PC-9 (cell line): ENCODE measurements around the gene KLHL10. TPM values are rescaled to one million over a fixed set of nuclear protein-coding genes. Genes with fewer than 3 reads are reported as not detected.
"Not testable (repeated sequence)": the region's sequence is repeated elsewhere in the genome, so short reads cannot be mapped to it uniquely, and the experiment has no call there.

Source experiments
- BruUV-seq: library from RNA; stranded (reverse); fragments of 400-500 nt; replicated peaks from 2 replicates; lab custom pipeline; 2021; lab: Mats Ljungman, UMichigan
- CTCF ChIA-PET: fragments of 300-600 bp; sonication (Branson Sonifier 250); formaldehyde crosslinking; loops from one replicate; lab custom pipeline; 2022; ENCODE audit warnings: antibody characterized with exemption; lab: Charles Lee
- POLR2A ChIA-PET: fragments of 300-600 bp; sonication (Branson Sonifier 250); formaldehyde crosslinking; loops from one replicate; lab custom pipeline; 2022; ENCODE audit warnings: antibody characterized with exemption; ENCODE audit not compliant: unreplicated experiment; lab: Charles Lee
- DNase-seq, 2 experiments: peaks; one replicate each; pipeline versions ENCODE4 v3.0.0 to v3.0.0-alpha.2; 2015 to 2022; ENCODE audit warnings: mixed read lengths in 1 of 2
- H2AFZ ChIP-seq: fragments of 200-600 bp; sonication (generic); 2 replicates; pipeline ENCODE4 v1.8.1; 2017; ENCODE audit warnings: antibody characterized with exemption
- H3F3A ChIP-seq: fragments of 200-600 bp; sonication (generic); 2 replicates; pipeline ENCODE4 v1.8.1; 2017; ENCODE audit warnings: antibody characterized with exemption, mild to moderate bottlenecking, low read depth; ENCODE audit not compliant: insufficient read depth
- H3K27ac ChIP-seq: fragments of 200-600 bp; sonication (generic); 2 replicates; pipeline ENCODE4 v1.6.1; 2016; ENCODE audit warnings: mixed run types
- H3K27me3 ChIP-seq: fragments of 200-600 bp; sonication (generic); 2 replicates; pipeline ENCODE4 v1.6.1; 2016; ENCODE audit warnings: low read depth, mixed run types; ENCODE audit not compliant: insufficient read depth
- H3K36me3 ChIP-seq: fragments of 200-600 bp; sonication (generic); 2 replicates; pipeline ENCODE4 v1.6.1; 2016; ENCODE audit warnings: low read depth, mixed run types
- H3K4me1 ChIP-seq: fragments of 200-600 bp; sonication (generic); replicated peaks from 2 replicates; pipeline ENCODE4 v1.6.1; 2016; ENCODE audit warnings: mixed run types; ENCODE audit not compliant: insufficient read depth
- H3K4me2 ChIP-seq: fragments of 200-600 bp; sonication (generic); 2 replicates; pipeline ENCODE4 v1.6.1; 2017; ENCODE audit warnings: mixed run types
- H3K4me3 ChIP-seq: fragments of 200-600 bp; sonication (generic); 2 replicates; pipeline ENCODE4 v1.6.1; 2016; ENCODE audit warnings: mixed run types
- H3K79me2 ChIP-seq: fragments of 200-600 bp; sonication (generic); 2 replicates; pipeline ENCODE4 v1.6.1; 2017; ENCODE audit warnings: low read depth, mixed run types
- H3K9me2 ChIP-seq: fragments of 200-600 bp; sonication (generic); 2 replicates; pipeline ENCODE4 v1.8.1; 2017; ENCODE audit warnings: mild to moderate bottlenecking; ENCODE audit not compliant: insufficient read depth
- H3K9me3 ChIP-seq: fragments of 200-600 bp; sonication (generic); 2 replicates; pipeline ENCODE4 v1.8.1; 2016; ENCODE audit warnings: low read depth; ENCODE audit not compliant: insufficient read depth
- H4K20me1 ChIP-seq: fragments of 200-600 bp; sonication (generic); 2 replicates; pipeline ENCODE4 v1.8.1; 2017; ENCODE audit not compliant: insufficient read depth
- EZH2 ChIP-seq: fragments of 200-600 bp; sonication (generic); IDR thresholded peaks from 2 replicates; pipeline ENCODE4 v1.8.0; 2017; ENCODE audit warnings: antibody characterized with exemption, low read depth
- intact Hi-C: fragments of 100-400 bp; cut with micrococcal nuclease; formaldehyde crosslinking; loops from one replicate; pipeline ENCODE4 v1.10.0; 2022; ENCODE audit not compliant: unreplicated experiment
- total RNA-seq: library from RNA; stranded (reverse); gene quantifications from 2 replicates; pipeline ENCODE4 v1.2.3, GENCODE V29; 2021
- TF ChIP-seq, protein P1 (sequence below): fragments of 200-600 bp; sonication (generic); conservative IDR thresholded peaks from 2 replicates; pipeline ENCODE4 v1.6.1; 2017; ENCODE audit warnings: mixed run types, antibody characterized with exemption, mild to moderate bottlenecking, moderate library complexity

The KLHL10 gene
- total RNA-seq, 1 experiment from 2014 or later: not detected

- CTCF ChIA-PET, H3K4me3 ChIP-seq, H3K9me2 ChIP-seq, POLR2A ChIA-PET, H3K9me3 ChIP-seq, H4K20me1 ChIP-seq, DNase-seq, BruUV-seq, H3K27ac ChIP-seq, intact Hi-C loops, H3K79me2 ChIP-seq, H3K36me3 ChIP-seq, H3K27me3 ChIP-seq, H3F3A ChIP-seq, H3K4me1 ChIP-seq, H3K4me2 ChIP-seq, H2AFZ ChIP-seq: not testable (repeated sequence)
Observed at GRCh38 chr17:41840781-41841180, 3.2 kb downstream of the KLHL10 start.

DNA sequence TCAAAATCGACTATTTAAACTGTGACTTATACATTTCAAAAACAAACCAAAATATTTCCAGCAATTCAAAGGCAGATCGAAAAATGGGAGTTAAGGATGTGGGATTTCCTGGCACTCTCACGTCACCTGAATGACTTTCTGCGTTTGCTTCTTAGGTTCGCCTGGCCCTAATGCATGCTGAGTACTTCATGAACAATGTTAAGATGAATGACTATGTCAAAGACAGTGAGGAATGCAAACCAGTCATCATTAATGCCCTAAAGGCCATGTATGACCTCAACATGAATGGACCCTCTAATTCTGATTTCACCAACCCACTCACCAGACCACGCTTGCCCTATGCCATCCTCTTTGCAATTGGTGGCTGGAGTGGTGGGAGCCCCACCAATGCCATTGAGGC lies 7.3 kb downstream of the KLHL10 start:
- no peak for DNase-seq
- H3K9me3 ChIP-seq: no peaks in the 10 kb centered on the region
- no peaks in the 10 kb centered on the region for H3K36me3 ChIP-seq
- TF ChIP-seq, protein P1, sequence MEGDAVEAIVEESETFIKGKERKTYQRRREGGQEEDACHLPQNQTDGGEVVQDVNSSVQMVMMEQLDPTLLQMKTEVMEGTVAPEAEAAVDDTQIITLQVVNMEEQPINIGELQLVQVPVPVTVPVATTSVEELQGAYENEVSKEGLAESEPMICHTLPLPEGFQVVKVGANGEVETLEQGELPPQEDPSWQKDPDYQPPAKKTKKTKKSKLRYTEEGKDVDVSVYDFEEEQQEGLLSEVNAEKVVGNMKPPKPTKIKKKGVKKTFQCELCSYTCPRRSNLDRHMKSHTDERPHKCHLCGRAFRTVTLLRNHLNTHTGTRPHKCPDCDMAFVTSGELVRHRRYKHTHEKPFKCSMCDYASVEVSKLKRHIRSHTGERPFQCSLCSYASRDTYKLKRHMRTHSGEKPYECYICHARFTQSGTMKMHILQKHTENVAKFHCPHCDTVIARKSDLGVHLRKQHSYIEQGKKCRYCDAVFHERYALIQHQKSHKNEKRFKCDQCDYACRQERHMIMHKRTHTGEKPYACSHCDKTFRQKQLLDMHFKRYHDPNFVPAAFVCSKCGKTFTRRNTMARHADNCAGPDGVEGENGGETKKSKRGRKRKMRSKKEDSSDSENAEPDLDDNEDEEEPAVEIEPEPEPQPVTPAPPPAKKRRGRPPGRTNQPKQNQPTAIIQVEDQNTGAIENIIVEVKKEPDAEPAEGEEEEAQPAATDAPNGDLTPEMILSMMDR: no peak
- TF ChIP-seq EZH2: no peak
- H3K4me2 ChIP-seq: no peak overlapping the region
- no peak overlapping the region for H3K27ac ChIP-seq
- no peaks in the 10 kb centered on the region for H3K4me1 ChIP-seq
- peaks cover 12% of the 10 kb centered on the region; the same call in 1 of the 2 replicates for H3K79me2 ChIP-seq
- peaks cover 20% of the 10 kb centered on the region for H4K20me1 ChIP-seq
- no peak overlapping the region for H2AFZ ChIP-seq
- intact Hi-C loops: no loop called here
- H3K4me3 ChIP-seq: no peak overlapping the region
- POLR2A ChIA-PET: no interaction called here
- no peaks in the 10 kb centered on the region for H3K27me3 ChIP-seq
- BruUV-seq: no TSS peak
- CTCF ChIA-PET: no interaction called here
- H3F3A ChIP-seq: peaks cover 8% of the 10 kb centered on the region; the same call in 1 of the 2 replicates
- no peaks in the 10 kb centered on the region for H3K9me2 ChIP-seq

- peaks cover 33% of the 10 kb centered on the region for H4K20me1 ChIP-seq
- BruUV-seq: no TSS peak
- POLR2A ChIA-PET: no interaction called here
- peaks cover 4% of the 10 kb centered on the region; the same call in 1 of the 2 replicates for H3K36me3 ChIP-seq
- H2AFZ ChIP-seq: no peak overlapping the region
- H3K27ac ChIP-seq: no peak overlapping the region
- peaks cover 8% of the 10 kb centered on the region; the same call in 1 of the 2 replicates for H3F3A ChIP-seq
- no peak overlapping the region for H3K4me2 ChIP-seq
- H3K9me2 ChIP-seq: no peaks in the 10 kb centered on the region
- no peak overlapping the region for H3K4me3 ChIP-seq
- CTCF ChIA-PET: no interaction called here
- H3K4me1 ChIP-seq: no peaks in the 10 kb centered on the region
- H3K27me3 ChIP-seq: no peaks in the 10 kb centered on the region
- no peak for TF ChIP-seq EZH2
- TF ChIP-seq, protein P1: no peak
- DNase-seq: no peak
- H3K9me3 ChIP-seq: no peaks in the 10 kb centered on the region
- intact Hi-C loops: no loop called here
- peaks cover 39% of the 10 kb centered on the region for H3K79me2 ChIP-seq
Observed at GRCh38 chr17:41848788-41849187, 11.2 kb downstream of the KLHL10 start.
